GM12891 (cell line): ENCODE results near the gene OR2A7.
"Not testable (repeated sequence)": the region's sequence is repeated elsewhere in the genome, so short reads cannot be mapped to it uniquely, and the experiment has no call there.

Source experiments
- POLR2A ChIP-seq: IDR thresholded peaks from 2 replicates; pipeline ENCODE4 v1.6.1; 2011; ENCODE audit warnings: low read depth, low read length, control low read depth
- POLR2AphosphoS5 ChIP-seq: IDR thresholded peaks from 2 replicates; pipeline ENCODE4 v1.6.1; 2011; ENCODE audit warnings: low read depth, low read length, control low read depth
- TAF1 ChIP-seq: IDR thresholded peaks from 2 replicates; pipeline ENCODE4 v1.6.1; 2011; ENCODE audit warnings: low read depth, low read length, control low read depth

DNA sequence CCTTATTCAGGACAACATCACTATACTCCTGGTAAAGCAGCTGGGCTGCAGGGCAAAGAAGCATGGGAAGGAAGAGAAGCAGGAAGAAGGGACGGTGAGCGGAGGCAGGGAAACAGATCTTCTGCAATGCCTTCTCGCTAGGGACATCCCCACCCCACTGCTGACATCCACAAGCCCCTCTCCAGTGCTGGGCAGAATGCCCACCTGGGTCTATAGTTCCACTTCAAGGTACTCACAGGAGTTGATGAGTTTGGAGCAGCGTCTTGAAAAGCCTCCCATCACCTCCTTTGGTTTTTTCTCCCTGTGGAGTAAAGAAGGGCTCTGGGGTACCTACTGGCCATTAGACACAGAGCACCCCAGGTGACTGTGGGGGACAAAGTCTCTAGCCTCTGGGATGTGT lies 17.9 kb upstream of the OR2A7 start:
- TF ChIP-seq POLR2AphosphoS5, POLR2A, TAF1: not testable (repeated sequence)
